Choroid plexus epithelial cell (primary cell): ENCODE measurements around the gene BEST4.

Source experiments
- DNase-seq: peaks from one replicate; pipeline ENCODE4 v3.0.0-alpha.2; 2010; ENCODE audit warnings: low read depth
- H3K4me3 ChIP-seq: 2 replicates; pipeline ENCODE4 v1.5.1; 2011; ENCODE audit warnings: low read depth, mild to moderate bottlenecking, control low read depth, low read length, moderate library complexity
- CTCF ChIP-seq: conservative IDR thresholded peaks from 2 replicates; pipeline ENCODE4 v1.5.1; 2011; ENCODE audit warnings: low read depth, mild to moderate bottlenecking, control low read depth, inconsistent platforms, low read length, moderate library complexity

BEST4 gene

GRCh38 chr1:44808938-44809917, 21.3 kb upstream of the BEST4 start:
- peak overlapping the region; percentile 53 for H3K4me3 ChIP-seq
- TF ChIP-seq CTCF, result peak; percentile 37
- peak; percentile 92 for DNase-seq

- peak; percentile 96 for DNase-seq
Measured at GRCh38 chr1:44808063-44808937, 20.3 kb upstream of the BEST4 start, which contains the start of gene BTBD19. Gene BTBD19, plus strand, starts transcription at chr1:44808523. Its CDS starts 298 bp downstream, at chr1:44808821.

GRCh38 chr1:44807364-44808062, 19.5 kb upstream of the BEST4 start:
- H3K4me3 ChIP-seq, result peak overlapping the region; percentile 1
- DNase-seq, result peak; percentile 100
- TF ChIP-seq CTCF, result no peak

More at GRCh38 chr1:44808063-44808937, 20.3 kb upstream of the BEST4 start, which contains the start of gene BTBD19:
- H3K4me3 ChIP-seq, result peak within 1 kb of the TSS; percentile 53
- no peak for TF ChIP-seq CTCF

GRCh38 chr1:44806704-44807363, 18.9 kb upstream of the BEST4 start, which contains the start of gene DYNLT4:
Gene DYNLT4, minus strand, starts transcription at chr1:44807351. Its CDS starts 683 bp downstream, at chr1:44806668.
- TF ChIP-seq CTCF, result no peak
- DNase-seq, result no peak
- H3K4me3 ChIP-seq, result peak within 1 kb of the TSS; percentile 20

GRCh38 chr1:44806025-44806703, 18.2 kb upstream of the BEST4 start:
- TF ChIP-seq CTCF, result no peak
- DNase-seq, result no peak
- no peak overlapping the region for H3K4me3 ChIP-seq
